Activated CD4-positive, alpha-beta memory T cell treated with anti-CD3 and anti-CD28 coated beads, Interleukin-2, amount 10 ng/mL, durations not matched to agents 7 days and 5 days (primary cell): ENCODE data around the gene PPM1H. TPM values are rescaled to one million over a fixed set of nuclear protein-coding genes. Genes with fewer than 3 reads are reported as not detected.

Experiments used
- CTCF ChIA-PET: fragments of 350-600 bp; sonication (Branson Sonifier 250); formaldehyde crosslinking; loops from one replicate; lab custom pipeline; 2021; ENCODE audit warnings: antibody characterized with exemption, inconsistent platforms; lab: Charles Lee
- POLR2A ChIA-PET: fragments of 350-600 bp; sonication (Branson Sonifier 250); formaldehyde crosslinking; loops from one replicate; lab custom pipeline; 2021; ENCODE audit warnings: antibody characterized with exemption; lab: Charles Lee
- DNase-seq: peaks from one replicate; pipeline ENCODE4 v3.0.0-alpha.2; 2020
- H3K27ac Mint-ChIP-seq: one replicate; pipeline ENCODE4 v1.8.0; 2021; ENCODE audit warnings: mild to moderate bottlenecking, mixed read lengths
- H3K27me3 Mint-ChIP-seq: one replicate; pipeline ENCODE4 v1.8.0; 2021; ENCODE audit warnings: mixed read lengths
- H3K36me3 Mint-ChIP-seq: one replicate; pipeline ENCODE4 v1.8.0; 2021; ENCODE audit warnings: low read depth, mixed read lengths
- H3K4me1 Mint-ChIP-seq: one replicate; pipeline ENCODE4 v1.8.0; 2021; ENCODE audit warnings: mixed read lengths
- H3K4me3 Mint-ChIP-seq: one replicate; pipeline ENCODE4 v1.8.0; 2021; ENCODE audit warnings: mild to moderate bottlenecking, mixed read lengths
- H3K9me3 Mint-ChIP-seq: one replicate; pipeline ENCODE4 v1.8.0; 2021; ENCODE audit warnings: mixed read lengths
- total RNA-seq, 2 experiments: library from RNA; stranded (reverse); gene quantifications; one replicate each; pipeline ENCODE4 v1.2.3, GENCODE V29; 2021

PPM1H gene
- total RNA-seq, 2 experiments from 2014 or later = not detected

GRCh38 chr12:62714774-62715721 is 219.9 kb downstream of the PPM1H start:
- Mint-ChIP-seq H3K9me3 (no peaks in the 10 kb centered on the region), H3K4me1 (no peaks in the 10 kb centered on the region), H3K27ac (no peak overlapping the region), H3K27me3 (no peaks in the 10 kb centered on the region), H3K4me3 (no peak overlapping the region), H3K36me3 (no peaks in the 10 kb centered on the region)
- DNase-seq = no peak
- POLR2A ChIA-PET = no interaction called here
- CTCF ChIA-PET = interaction anchor here (0.7 to 1.0 kb wide), 2 partner anchors 19 to 56 kb away, joined by 3 read pairs; no protein-coding TSS in a partner anchor

GRCh38 chr12:62714181-62714773 is 220.7 kb downstream of the PPM1H start:
- no peak for DNase-seq
- Mint-ChIP-seq H3K4me3 (no peak overlapping the region), H3K27ac (no peak overlapping the region), H3K4me1 (no peaks in the 10 kb centered on the region), H3K9me3 (no peaks in the 10 kb centered on the region), H3K27me3 (peaks cover 2% of the 10 kb centered on the region), H3K36me3 (no peaks in the 10 kb centered on the region)
- CTCF ChIA-PET = no interaction called here
- POLR2A ChIA-PET = no interaction called here

- H3K4me3 Mint-ChIP-seq = no peak overlapping the region
Observed at GRCh38 chr12:62713723-62714122, 221.2 kb downstream of the PPM1H start.

GRCh38 chr12:62712681-62713573 is 222.0 kb downstream of the PPM1H start:
- no peak overlapping the region for H3K4me3 Mint-ChIP-seq
- ChIA-PET CTCF (no interaction called here), POLR2A (no interaction called here)
- peaks cover 2% of the 10 kb centered on the region for H3K27me3 Mint-ChIP-seq
- no peak overlapping the region for H3K27ac Mint-ChIP-seq
- DNase-seq = no peak
- no peaks in the 10 kb centered on the region for H3K36me3 Mint-ChIP-seq
- no peaks in the 10 kb centered on the region for H3K4me1 Mint-ChIP-seq
- H3K9me3 Mint-ChIP-seq = no peaks in the 10 kb centered on the region

More at GRCh38 chr12:62713723-62714122, 221.2 kb downstream of the PPM1H start:
- ChIA-PET CTCF (no interaction called here), POLR2A (no interaction called here)
- H3K4me1 Mint-ChIP-seq = no peaks in the 10 kb centered on the region
- H3K27ac Mint-ChIP-seq = no peak overlapping the region
- no peaks in the 10 kb centered on the region for H3K9me3 Mint-ChIP-seq
- H3K36me3 Mint-ChIP-seq = no peaks in the 10 kb centered on the region
- DNase-seq = no peak
- peaks cover 2% of the 10 kb centered on the region for H3K27me3 Mint-ChIP-seq

GRCh38 chr12:62711631-62712241 is 223.2 kb downstream of the PPM1H start:
- CTCF ChIA-PET = no interaction called here
- no peaks in the 10 kb centered on the region for H3K36me3 Mint-ChIP-seq
- H3K4me3 Mint-ChIP-seq = no peak overlapping the region
- H3K4me1 Mint-ChIP-seq = no peaks in the 10 kb centered on the region
- no peaks in the 10 kb centered on the region for H3K9me3 Mint-ChIP-seq
- H3K27me3 Mint-ChIP-seq = peaks cover 2% of the 10 kb centered on the region
- POLR2A ChIA-PET = no interaction called here
- H3K27ac Mint-ChIP-seq = no peak overlapping the region
- no peak for DNase-seq

- Mint-ChIP-seq H3K9me3 (no peaks in the 10 kb centered on the region), H3K4me3 (no peak overlapping the region), H3K27me3 (peaks cover 5% of the 10 kb centered on the region), H3K36me3 (no peaks in the 10 kb centered on the region), H3K4me1 (no peaks in the 10 kb centered on the region), H3K27ac (no peak overlapping the region)
- no peak for DNase-seq
- POLR2A ChIA-PET = no interaction called here
- CTCF ChIA-PET = no interaction called here
Observed at GRCh38 chr12:62709311-62709710, 225.6 kb downstream of the PPM1H start.

- ChIA-PET POLR2A (no interaction called here), CTCF (no interaction called here)
- Mint-ChIP-seq H3K36me3 (no peaks in the 10 kb centered on the region), H3K4me3 (no peak overlapping the region), H3K9me3 (no peaks in the 10 kb centered on the region), H3K27ac (no peak overlapping the region), H3K27me3 (peaks cover 5% of the 10 kb centered on the region), H3K4me1 (no peaks in the 10 kb centered on the region)
- no peak for DNase-seq
Observed at GRCh38 chr12:62707939-62708338, 227.0 kb downstream of the PPM1H start.

GRCh38 chr12:62705846-62706245 is 229.1 kb downstream of the PPM1H start:
- Mint-ChIP-seq H3K9me3 (no peaks in the 10 kb centered on the region), H3K27me3 (peaks cover 5% of the 10 kb centered on the region)
- CTCF ChIA-PET = no interaction called here

GRCh38 chr12:62703011-62703380 is 232.0 kb downstream of the PPM1H start:
- ChIA-PET CTCF (no interaction called here), POLR2A (no interaction called here)
- peaks cover 3% of the 10 kb centered on the region for H3K4me1 Mint-ChIP-seq
- peaks cover 3% of the 10 kb centered on the region for H3K27me3 Mint-ChIP-seq
- H3K4me3 Mint-ChIP-seq = no peak overlapping the region
- no peaks in the 10 kb centered on the region for H3K9me3 Mint-ChIP-seq
- H3K27ac Mint-ChIP-seq = no peak overlapping the region
- DNase-seq = no peak
- H3K36me3 Mint-ChIP-seq = no peaks in the 10 kb centered on the region

More at GRCh38 chr12:62705846-62706245, 229.1 kb downstream of the PPM1H start:
- no peaks in the 10 kb centered on the region for H3K36me3 Mint-ChIP-seq
- H3K4me3 Mint-ChIP-seq = no peak overlapping the region
- no peak for DNase-seq
- H3K4me1 Mint-ChIP-seq = no peaks in the 10 kb centered on the region
- H3K27ac Mint-ChIP-seq = no peak overlapping the region
- POLR2A ChIA-PET = no interaction called here

GRCh38 chr12:62701492-62701891 is 233.5 kb downstream of the PPM1H start:
- Mint-ChIP-seq H3K4me3 (no peak overlapping the region), H3K36me3 (no peaks in the 10 kb centered on the region), H3K27ac (no peak overlapping the region), H3K4me1 (peaks cover 6% of the 10 kb centered on the region), H3K9me3 (no peaks in the 10 kb centered on the region), H3K27me3 (peaks cover 3% of the 10 kb centered on the region)
- ChIA-PET POLR2A (no interaction called here), CTCF (no interaction called here)
- DNase-seq = no peak

GRCh38 chr12:62700091-62700880 is 234.7 kb downstream of the PPM1H start:
- DNase-seq = no peak
- peaks cover 9% of the 10 kb centered on the region for H3K4me1 Mint-ChIP-seq
- H3K9me3 Mint-ChIP-seq = no peaks in the 10 kb centered on the region
- no peak overlapping the region for H3K27ac Mint-ChIP-seq
- H3K36me3 Mint-ChIP-seq = no peaks in the 10 kb centered on the region
- no peaks in the 10 kb centered on the region for H3K27me3 Mint-ChIP-seq
- CTCF ChIA-PET = no interaction called here
- no peak overlapping the region for H3K4me3 Mint-ChIP-seq
- POLR2A ChIA-PET = no interaction called here

GRCh38 chr12:62698701-62699101 is 236.2 kb downstream of the PPM1H start:
- no peak overlapping the region for H3K4me3 Mint-ChIP-seq
- no peaks in the 10 kb centered on the region for H3K36me3 Mint-ChIP-seq
- no peak for DNase-seq
- H3K27me3 Mint-ChIP-seq = no peaks in the 10 kb centered on the region
- H3K4me1 Mint-ChIP-seq = peaks cover 12% of the 10 kb centered on the region
- no peaks in the 10 kb centered on the region for H3K9me3 Mint-ChIP-seq
- no peak overlapping the region for H3K27ac Mint-ChIP-seq
- ChIA-PET POLR2A (interaction anchor here (1.4 kb wide), 1 partner anchor 12 kb away, joined by 3 read pairs; no protein-coding TSS in a partner anchor), CTCF (no interaction called here)
